Vagina (tissue), 2 donors: ENCODE results near the gene CD63.

Experiments
- CTCF ChIP-seq, 3 experiments: fragments of 450-650 bp in 2 of 3; fragments of 200-600 bp in 1 of 3; sonication (generic) in 1 of 3; IDR thresholded peaks; one replicate each; pipeline ENCODE4 v1.5.1; 2017 to 2019; ENCODE audit warnings: antibody characterized with exemption in 3 of 3, mild to moderate bottlenecking in 2 of 3, moderate library complexity in 2 of 3
- POLR2A ChIP-seq, 2 donors: fragments of 450-650 bp; IDR thresholded peaks; one replicate each; pipeline ENCODE4 v1.6.1; 2017; ENCODE audit warnings: antibody characterized with exemption in 2 of 2, mild to moderate bottlenecking in 2 of 2, moderate library complexity in 2 of 2

- TF ChIP-seq CTCF (IDR thresholded peaks at IDR 0.05) = no peak
- TF ChIP-seq POLR2A (IDR thresholded peaks at IDR 0.05) = no peak
Observed at GRCh38 chr12:55707219-55707671, 21.6 kb downstream of the CD63 start.
